Mesenchymal stem cell (in vitro differentiated cells and primary cell): ENCODE data around the gene TMEM53.

ENCODE experiments used
- DNase-seq: peaks from one replicate; pipeline ENCODE4 v3.0.0-alpha.2; 2013
- H2AFZ ChIP-seq: one replicate; pipeline ENCODE4 v1.6.1; 2013; ENCODE audit warnings: low read depth, mild to moderate bottlenecking, control low read depth, inconsistent platforms, low read length, moderate library complexity
- H2AK5ac ChIP-seq: 2 replicates; pipeline ENCODE4 v1.6.1; 2013; ENCODE audit warnings: low read length, moderate library complexity, mild to moderate bottlenecking, inconsistent platforms; ENCODE audit not compliant: severe bottlenecking
- H2BK120ac ChIP-seq: one replicate; pipeline ENCODE4 v1.6.1; 2013; ENCODE audit warnings: low read depth, mild to moderate bottlenecking, inconsistent platforms, low read length, moderate library complexity
- H2BK12ac ChIP-seq, 2 experiments: one replicate each; pipeline ENCODE4 v1.6.1; 2013; ENCODE audit warnings: inconsistent platforms in 2 of 2, low read length in 2 of 2, mild to moderate bottlenecking in 2 of 2, moderate library complexity in 2 of 2, control low read depth in 1 of 2
- H2BK15ac ChIP-seq: one replicate; pipeline ENCODE4 v1.6.1; 2013; ENCODE audit warnings: mild to moderate bottlenecking, low read depth, inconsistent platforms; ENCODE audit not compliant: poor library complexity, severe bottlenecking
- H2BK5ac ChIP-seq: 2 replicates; pipeline ENCODE4 v1.6.1; 2013; ENCODE audit warnings: low read depth, mild to moderate bottlenecking, low read length, control low read depth, inconsistent platforms; ENCODE audit not compliant: poor library complexity, severe bottlenecking
- H3K14ac ChIP-seq, 2 experiments: one replicate each; pipeline ENCODE4 v1.6.1; 2013; ENCODE audit warnings: inconsistent platforms in 2 of 2, low read length in 2 of 2, control low read depth in 1 of 2, mild to moderate bottlenecking in 1 of 2, moderate library complexity in 1 of 2
- H3K18ac ChIP-seq, 2 experiments: one replicate each; pipeline ENCODE4 v1.6.1; 2013; ENCODE audit warnings: inconsistent platforms in 2 of 2, low read length in 2 of 2, control low read depth in 1 of 2, low read depth in 1 of 2, mild to moderate bottlenecking in 1 of 2
- H3K23ac ChIP-seq, 2 experiments: one replicate each; pipeline ENCODE4 v1.6.1; 2013; ENCODE audit warnings: inconsistent platforms in 2 of 2, low read length in 2 of 2, mild to moderate bottlenecking in 2 of 2, moderate library complexity in 2 of 2, control low read depth in 1 of 2
- H3K27ac ChIP-seq: 2 replicates; pipeline ENCODE4 v1.5.1; 2013; ENCODE audit warnings: mild to moderate bottlenecking, moderate library complexity, low read length, control low read depth, inconsistent platforms; ENCODE audit not compliant: poor library complexity, severe bottlenecking
- H3K27me3 ChIP-seq, 2 experiments: 2 replicates each; pipeline versions ENCODE4 v1.6.1 to v1.7.0; 2013; ENCODE audit warnings: low read length in 2 of 2, mild to moderate bottlenecking in 2 of 2, moderate library complexity in 2 of 2, control low read depth in 1 of 2, inconsistent platforms in 1 of 2; ENCODE audit not compliant: control insufficient read depth in 1 of 2, insufficient read depth in 1 of 2
- H3K36me3 ChIP-seq, 2 experiments: 2 replicates each; pipeline versions ENCODE4 v1.6.1 to v1.7.0; 2013; ENCODE audit warnings: low read length in 2 of 2, control low read depth in 1 of 2, inconsistent platforms in 1 of 2, low read depth in 1 of 2, mild to moderate bottlenecking in 1 of 2; ENCODE audit not compliant: insufficient read depth in 2 of 2, control insufficient read depth in 1 of 2
- H3K4ac ChIP-seq, 2 experiments: one replicate each; pipeline ENCODE4 v1.6.1; 2013; ENCODE audit warnings: inconsistent platforms in 2 of 2, low read length in 2 of 2, mild to moderate bottlenecking in 2 of 2, moderate library complexity in 2 of 2, control low read depth in 1 of 2, low read depth in 1 of 2
- H3K4me1 ChIP-seq: 2 replicates; pipeline ENCODE4 v1.6.1; 2013; ENCODE audit warnings: low read depth, low read length, control low read depth; ENCODE audit not compliant: control insufficient read depth, insufficient read depth
- H3K4me2 ChIP-seq: 2 replicates; pipeline ENCODE4 v1.6.1; 2013; ENCODE audit warnings: low read length, mild to moderate bottlenecking, inconsistent platforms; ENCODE audit not compliant: poor library complexity, severe bottlenecking
- H3K4me3 ChIP-seq, 2 experiments: 2 replicates each; pipeline versions ENCODE4 v1.5.1 to v1.7.0; 2013; ENCODE audit warnings: low read length in 2 of 2, mild to moderate bottlenecking in 2 of 2, control low read depth in 1 of 2, low read depth in 1 of 2; ENCODE audit not compliant: insufficient read depth in 1 of 2
- H3K79me1 ChIP-seq: replicated peaks from 2 replicates; pipeline ENCODE4 v1.6.1; 2013; ENCODE audit warnings: mild to moderate bottlenecking, control low read depth, low read length, inconsistent platforms; ENCODE audit not compliant: poor library complexity, severe bottlenecking
- H3K9ac ChIP-seq: 2 replicates; pipeline ENCODE4 v1.7.0; 2013; ENCODE audit warnings: mild to moderate bottlenecking, low read length, moderate library complexity
- H3K9me3 ChIP-seq: 2 replicates; pipeline ENCODE4 v1.7.0; 2013; ENCODE audit warnings: mild to moderate bottlenecking, low read length; ENCODE audit not compliant: control insufficient read depth
- H4K8ac ChIP-seq: one replicate; pipeline ENCODE4 v1.6.1; 2013; ENCODE audit warnings: inconsistent platforms, mild to moderate bottlenecking, low read length, moderate library complexity
- H4K91ac ChIP-seq: one replicate; pipeline ENCODE4 v1.6.1; 2013; ENCODE audit warnings: mild to moderate bottlenecking, low read length, inconsistent platforms
- WGBS: methylation state at CpG from one replicate; pipeline ENCODE4 v1.1.7; 2013; ENCODE audit warnings: mixed read lengths; 5-methylcytosine and 5-hydroxymethylcytosine counted together

TMEM53 gene

DNA sequence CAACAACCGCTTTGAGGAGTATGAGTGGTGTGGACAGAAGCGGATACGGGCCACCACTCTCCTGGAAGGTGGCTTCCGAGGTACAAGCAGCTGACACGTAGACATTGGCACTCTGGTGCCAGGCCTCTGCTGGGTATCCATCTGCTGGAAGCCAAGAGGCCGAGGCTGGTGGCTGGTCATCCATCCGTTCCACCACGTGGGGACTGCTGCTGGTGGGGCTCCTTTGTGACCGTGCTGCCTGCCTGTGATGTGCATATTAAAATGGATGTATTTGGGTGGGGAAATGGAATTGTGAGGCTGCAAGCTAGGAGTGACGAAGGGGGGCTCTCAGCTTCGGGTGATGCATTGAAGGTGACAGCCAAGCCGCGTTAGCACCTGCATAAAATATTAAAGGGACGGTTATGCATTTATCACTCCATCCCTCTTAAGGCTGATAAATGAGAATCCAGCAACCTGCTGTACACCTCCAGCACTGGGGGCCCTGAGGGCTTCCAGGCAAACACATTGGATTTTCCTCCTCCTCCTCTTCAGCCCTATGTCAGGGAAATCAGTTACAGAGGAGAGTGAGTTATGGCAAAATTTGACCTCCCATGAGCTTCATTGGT, 38.1 kb downstream of the TMEM53 start:
- WGBS = 95% methylated on average over 14 of the region's 14 CpGs
- DNase-seq = no peak
- no peak overlapping the region for H3K27ac ChIP-seq
- no peak overlapping the region for H2AFZ ChIP-seq
- H4K91ac ChIP-seq = no peak overlapping the region
- no peak overlapping the region for H3K4me3 ChIP-seq
- H3K4me1 ChIP-seq = peaks cover 6% of the 10 kb centered on the region
- H2BK120ac ChIP-seq = no peak overlapping the region
- no peak overlapping the region for H3K4me2 ChIP-seq
- H3K4ac ChIP-seq = no peak overlapping the region
- no peak overlapping the region for H2AK5ac ChIP-seq
- no peaks in the 10 kb centered on the region for H3K9me3 ChIP-seq
- peaks cover 63 to 81% of the 10 kb centered on the region in 2 experiments for H3K36me3 ChIP-seq
- H4K8ac ChIP-seq = no peak overlapping the region
- no peak overlapping the region for H2BK15ac ChIP-seq
- H2BK5ac ChIP-seq = no peak overlapping the region
- no peak overlapping the region for H3K23ac ChIP-seq
- H3K9ac ChIP-seq = peak overlapping the region; percentile 11
- H3K79me1 ChIP-seq = peaks cover 68% of the 10 kb centered on the region
- no peaks in the 10 kb centered on the region for H3K27me3 ChIP-seq
- H2BK12ac ChIP-seq = no peak overlapping the region
- no peak overlapping the region for H3K14ac ChIP-seq
- no peak overlapping the region for H3K18ac ChIP-seq

DNA sequence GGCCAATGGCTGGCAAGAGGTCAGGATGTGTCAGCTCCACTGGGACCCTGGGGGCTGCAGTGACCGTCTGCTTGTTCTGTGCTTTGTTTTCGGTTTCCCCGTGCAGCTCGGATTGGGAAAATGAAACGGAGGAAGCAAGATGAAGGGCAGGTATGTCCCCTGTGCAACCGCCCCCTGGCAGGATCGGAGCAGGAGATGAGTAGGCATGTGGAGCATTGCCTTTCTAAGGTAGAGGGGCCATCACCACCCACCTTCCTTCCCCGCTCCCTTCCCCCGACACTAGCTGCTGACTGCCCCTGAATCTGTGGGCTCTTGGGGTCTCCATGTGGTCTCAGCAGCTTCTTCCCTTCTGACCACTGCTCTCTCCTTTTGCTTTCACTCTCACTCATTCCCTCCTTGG, 38.8 kb downstream of the TMEM53 start:
- Histone ChIP-seq H2BK120ac (no peak overlapping the region), H2AK5ac (no peak overlapping the region), H3K27ac (no peak overlapping the region), H2BK15ac (no peak overlapping the region), H4K8ac (no peak overlapping the region), H3K27me3 (no peaks in the 10 kb centered on the region), H4K91ac (no peak overlapping the region), H2BK12ac (no peak overlapping the region), H3K36me3 (peaks cover 58 to 74% of the 10 kb centered on the region in 2 experiments), H3K18ac (no peak overlapping the region), H2BK5ac (no peak overlapping the region), H3K4me3 (no peak overlapping the region), H3K14ac (no peak overlapping the region), H3K79me1 (peaks cover 63% of the 10 kb centered on the region), H3K9me3 (no peaks in the 10 kb centered on the region), H2AFZ (no peak overlapping the region), H3K23ac (no peak overlapping the region), H3K4ac (no peak overlapping the region), H3K9ac (no peak overlapping the region), H3K4me1 (peaks cover 6% of the 10 kb centered on the region), H3K4me2 (no peak overlapping the region)
- 99% methylated on average over 9 of the region's 9 CpGs for WGBS
- no peak for DNase-seq

DNA sequence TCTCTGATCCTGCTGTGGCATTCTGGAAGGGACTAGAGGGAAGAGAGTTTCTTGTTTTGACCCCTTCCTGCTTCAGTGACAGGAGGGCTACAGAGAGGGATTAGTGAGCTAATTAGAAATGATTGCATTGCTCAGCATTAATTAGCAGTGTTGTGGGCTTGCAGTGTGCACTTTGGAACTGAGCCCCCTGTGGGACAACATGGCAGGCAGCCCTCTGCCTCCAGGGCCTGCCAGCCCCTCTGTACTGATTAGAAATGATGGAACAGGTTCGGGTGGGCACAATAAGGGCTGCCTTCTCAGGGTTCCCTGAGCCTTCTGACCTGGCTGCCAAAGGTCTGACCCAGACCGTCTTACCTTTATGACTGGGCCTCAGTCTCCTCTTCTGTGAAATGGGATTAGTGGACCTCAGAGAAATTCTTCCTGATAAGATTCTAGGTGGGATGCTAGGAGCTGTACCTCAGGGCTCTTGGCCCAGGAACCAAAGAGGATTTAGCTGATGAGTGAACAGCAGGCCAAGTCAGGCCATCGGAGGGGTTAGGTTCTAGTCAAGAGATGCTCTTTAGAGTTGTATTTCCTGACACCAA, 39.6 kb downstream of the TMEM53 start:
- Histone ChIP-seq H3K4me1 (peaks cover 6% of the 10 kb centered on the region), H2BK120ac (no peak overlapping the region), H3K4me3 (no peak overlapping the region), H4K91ac (no peak overlapping the region), H3K27me3 (no peaks in the 10 kb centered on the region), H3K79me1 (peaks cover 59% of the 10 kb centered on the region), H3K9me3 (no peaks in the 10 kb centered on the region), H3K9ac (no peak overlapping the region), H2AK5ac (no peak overlapping the region), H4K8ac (no peak overlapping the region), H2AFZ (no peak overlapping the region), H3K18ac (no peak overlapping the region), H3K14ac (no peak overlapping the region), H3K36me3 (peaks cover 51 to 67% of the 10 kb centered on the region in 2 experiments), H2BK12ac (no peak overlapping the region), H3K4me2 (no peak overlapping the region), H3K27ac (no peak overlapping the region), H3K4ac (no peak overlapping the region), H2BK5ac (no peak overlapping the region), H2BK15ac (no peak overlapping the region), H3K23ac (no peak overlapping the region)
- 99% methylated on average over 3 of the region's 3 CpGs for WGBS
- DNase-seq = no peak

DNA sequence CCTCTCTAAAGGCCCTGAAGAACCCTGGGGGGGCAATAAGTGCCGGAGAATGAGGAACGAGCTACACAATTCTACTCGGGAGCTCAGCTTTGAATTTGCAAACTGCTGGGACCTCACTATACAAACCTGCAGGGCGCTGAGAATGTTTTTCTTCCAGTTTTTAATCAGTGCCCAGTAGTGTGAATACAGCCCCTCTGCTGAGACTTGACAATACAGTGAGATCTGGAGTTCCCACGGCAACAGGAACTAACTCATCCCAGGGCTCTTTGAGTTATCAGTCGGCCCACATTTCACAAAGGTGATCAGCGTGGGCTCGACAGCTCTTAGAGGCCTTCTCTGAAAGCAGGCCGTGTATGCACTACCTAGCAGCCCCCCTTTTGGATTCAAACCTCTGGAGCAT, 41.7 kb downstream of the TMEM53 start:
- no peak overlapping the region for H2AFZ ChIP-seq
- peak overlapping the region; percentile 38 to 48 for H3K18ac ChIP-seq
- no peak overlapping the region for H3K23ac ChIP-seq
- H3K9me3 ChIP-seq = no peaks in the 10 kb centered on the region
- H3K4me3 ChIP-seq = peak overlapping the region; percentile 70 to 75
- peak overlapping the region; percentile 47 for H4K8ac ChIP-seq
- 14% methylated on average over 9 of the region's 9 CpGs for WGBS
- H3K14ac ChIP-seq = no peak overlapping the region
- no peak overlapping the region for H4K91ac ChIP-seq
- no peak overlapping the region for H3K4ac ChIP-seq
- no peak overlapping the region for H2AK5ac ChIP-seq
- peak; percentile 46 for DNase-seq
- H3K27me3 ChIP-seq = no peaks in the 10 kb centered on the region
- H2BK120ac ChIP-seq = peak overlapping the region; percentile 52
- H3K4me1 ChIP-seq = peaks cover 6% of the 10 kb centered on the region
- peak overlapping the region; percentile 79 for H3K27ac ChIP-seq
- H3K4me2 ChIP-seq = peak overlapping the region; percentile 77
- H3K9ac ChIP-seq = peak overlapping the region; percentile 91
- H3K36me3 ChIP-seq = peaks cover 34 to 47% of the 10 kb centered on the region in 2 experiments
- no peak overlapping the region for H2BK12ac ChIP-seq
- no peak overlapping the region for H2BK15ac ChIP-seq
- H3K79me1 ChIP-seq = peaks cover 43% of the 10 kb centered on the region
- no peak overlapping the region for H2BK5ac ChIP-seq
